ENCODE measurements around the gene FSTL4.

The FSTL4 gene

DNA sequence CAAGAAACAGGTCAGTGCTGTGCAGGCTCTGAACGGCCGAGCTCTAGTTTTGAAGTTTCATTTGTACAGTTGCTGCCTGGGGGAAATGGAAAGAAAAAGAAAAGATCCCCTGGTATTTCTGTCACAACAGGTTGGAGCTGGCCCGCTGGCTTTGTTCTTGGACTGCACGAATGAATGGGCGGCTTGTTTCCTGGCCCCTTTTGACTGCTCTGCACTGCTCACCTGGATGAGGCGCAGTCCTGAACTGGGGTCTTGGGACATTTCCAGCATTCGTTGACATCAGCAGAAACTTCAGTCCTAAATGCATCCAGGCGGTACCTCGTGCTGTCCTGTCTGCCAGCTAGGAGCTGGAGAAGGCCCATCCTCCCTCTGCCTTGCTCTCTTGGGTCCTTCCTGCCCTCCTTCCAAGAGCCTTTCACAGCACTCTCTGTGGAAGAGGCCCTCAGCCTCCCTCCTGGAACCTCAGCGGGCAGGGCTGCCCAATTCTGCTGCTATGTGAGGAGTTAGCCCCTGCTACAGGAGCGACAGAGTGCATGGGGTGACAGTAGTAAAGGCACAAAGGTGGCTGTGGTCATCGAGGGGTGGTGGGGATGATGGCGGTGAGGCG lies 189.2 kb downstream of the FSTL4 start:
- DNase-seq = no peak

DNA sequence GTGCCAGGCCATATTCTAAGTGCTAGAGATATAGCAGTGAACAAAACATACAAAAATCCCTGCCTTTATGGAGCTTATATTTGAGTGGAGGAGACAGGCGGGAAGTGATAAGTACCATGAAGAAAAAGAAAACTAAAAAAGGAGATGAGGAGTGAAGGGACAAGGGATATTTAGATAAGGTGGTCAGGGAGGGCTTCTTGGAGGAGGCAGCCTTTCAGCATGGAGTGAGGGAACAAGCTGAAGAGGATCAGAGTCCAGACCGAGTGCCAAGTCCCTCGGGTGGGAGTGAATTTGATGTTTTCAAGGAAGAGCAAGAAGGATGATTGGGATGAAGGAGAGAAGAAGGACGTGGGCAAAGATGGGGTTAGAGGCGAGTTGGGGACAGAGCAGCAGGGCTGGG lies 190.5 kb downstream of the FSTL4 start:
- no peak for DNase-seq

- no peak for DNase-seq
These were observed 190.9 kb downstream of the FSTL4 start for GRCh38 chr5:133421394-133421793.

DNA sequence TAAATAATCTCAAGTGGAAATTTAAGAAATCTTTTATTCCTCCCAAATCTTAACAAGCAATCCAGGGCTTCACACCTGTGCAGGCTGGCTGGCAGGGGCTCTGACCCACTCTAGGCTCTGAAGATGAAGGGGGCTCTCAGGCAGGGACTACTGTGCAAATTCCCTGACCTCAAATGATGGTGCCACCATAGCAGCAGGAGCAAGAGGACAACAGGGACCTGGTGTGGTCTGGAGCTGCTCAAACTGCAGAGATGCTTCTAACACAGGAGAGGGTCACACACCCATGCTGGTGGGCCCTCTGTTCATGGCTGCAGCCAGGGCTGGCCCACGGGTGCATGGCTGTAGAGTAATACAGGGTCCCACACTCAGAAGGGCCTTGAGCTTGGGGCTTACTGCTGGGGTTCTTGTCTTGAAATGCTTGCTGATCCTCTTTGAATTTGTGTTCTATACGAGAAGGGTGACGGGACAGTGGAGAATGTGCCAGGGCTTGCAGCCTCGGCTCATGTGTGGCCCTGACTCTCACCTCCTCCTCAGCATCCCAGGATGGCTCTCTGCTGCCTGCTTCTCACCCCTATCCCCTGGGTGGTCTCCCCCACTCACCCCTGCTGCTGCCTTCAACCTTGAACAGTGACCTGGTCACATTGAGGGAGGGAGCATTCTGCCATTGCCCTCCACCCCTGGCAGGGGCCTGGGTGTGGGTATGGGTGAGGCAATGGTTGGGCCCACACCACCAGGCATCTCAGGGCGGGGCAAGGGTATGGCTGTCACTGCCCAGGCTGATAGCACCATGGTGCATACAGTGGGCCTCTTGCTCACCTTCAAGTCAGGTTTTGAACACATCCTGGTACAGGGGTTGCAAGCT lies 191.7 kb downstream of the FSTL4 start:
- DNase-seq = no peak

DNA sequence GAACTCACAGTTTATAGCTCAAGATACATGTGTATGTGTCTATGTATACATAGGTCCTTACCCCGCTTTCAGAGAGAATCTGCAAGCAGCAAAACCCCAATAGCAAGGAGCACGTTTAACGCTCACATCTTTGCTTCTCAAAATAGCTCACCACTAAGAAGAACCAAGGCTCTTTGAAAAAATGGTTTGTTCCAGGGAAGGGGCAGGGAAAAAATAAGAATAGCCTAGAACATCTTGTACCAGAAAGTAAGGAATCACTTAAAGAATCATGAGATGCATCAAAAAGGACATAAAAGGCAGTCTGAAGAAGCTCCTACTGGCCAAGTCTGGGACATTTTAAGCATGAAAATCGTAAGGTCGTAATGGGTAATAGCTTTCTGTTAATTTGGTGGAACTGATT lies 196.4 kb downstream of the FSTL4 start:
- DNase-seq = no peak

DNA sequence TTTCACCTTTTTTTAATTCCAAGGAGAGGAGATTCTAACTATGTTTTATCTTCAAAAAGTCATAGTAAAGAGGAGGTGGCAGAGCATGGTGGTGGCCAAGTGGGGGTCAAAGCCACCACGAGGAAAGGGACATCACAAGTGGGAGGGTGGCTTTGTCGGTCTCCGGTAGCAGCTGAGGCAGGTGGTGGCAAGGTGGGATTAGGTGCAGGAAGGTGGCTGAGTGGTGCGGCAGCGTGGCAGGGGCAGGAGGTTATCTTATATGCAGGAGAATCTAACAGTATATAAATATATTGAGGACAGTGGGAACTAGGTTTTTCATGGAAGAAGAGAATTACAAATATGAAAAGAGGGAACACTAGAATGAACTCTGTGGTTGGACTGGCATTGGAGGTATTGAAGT lies 196.8 kb downstream of the FSTL4 start:
- no peak for DNase-seq

- DNase-seq = no peak
These were observed 199.7 kb downstream of the FSTL4 start for GRCh38 chr5:133412661-133413060.

DNA sequence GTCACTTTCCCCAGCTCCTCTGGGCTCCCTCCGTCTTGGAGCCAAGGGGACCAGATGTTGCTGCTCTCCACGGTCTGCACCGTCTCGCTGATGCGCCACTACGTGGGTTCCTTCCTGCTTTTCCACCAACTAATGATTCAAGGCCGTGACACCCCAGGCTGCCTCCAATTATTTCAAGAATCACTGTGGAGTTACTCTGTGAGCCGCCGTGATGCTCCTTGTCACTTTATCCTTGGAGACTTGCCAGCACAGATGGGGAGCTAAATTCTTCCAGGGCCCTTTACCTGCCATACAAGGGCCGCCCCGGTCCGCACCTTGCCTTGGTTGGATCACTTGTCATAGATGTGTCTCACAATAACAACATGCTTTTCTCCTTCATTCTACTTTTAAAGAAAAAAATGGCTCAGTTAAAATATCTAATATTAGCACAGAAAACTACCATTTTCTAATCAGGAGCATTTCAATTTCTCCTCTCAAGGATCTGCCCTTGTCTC lies 202.0 kb downstream of the FSTL4 start:
- DNase-seq = no peak

DNA sequence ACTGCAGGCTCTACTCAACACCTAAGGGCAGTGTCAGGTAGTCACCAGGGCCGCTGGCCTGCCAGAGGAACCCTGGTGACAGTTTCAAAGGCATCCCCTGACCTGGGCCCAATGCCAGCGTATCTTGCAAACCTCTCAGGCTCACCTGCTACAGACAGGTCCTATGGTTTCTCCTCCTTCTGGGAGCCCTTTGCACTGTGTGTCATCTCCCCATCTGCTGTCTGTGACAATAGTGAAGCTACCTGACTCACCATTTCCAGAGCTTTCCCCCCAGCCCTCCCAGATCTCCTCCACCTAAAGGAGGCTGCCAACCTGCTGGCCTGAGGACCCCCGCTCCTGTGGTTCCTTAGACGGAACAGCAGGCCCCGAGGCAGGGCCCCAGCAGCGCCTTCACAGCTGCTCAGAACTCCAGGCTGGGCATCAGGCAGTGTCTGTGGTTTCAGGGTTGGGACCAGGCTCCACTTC lies 203.1 kb downstream of the FSTL4 start:
- DNase-seq = no peak

- no peak for DNase-seq
These were observed 204.0 kb downstream of the FSTL4 start for GRCh38 chr5:133408322-133408721.

- no peak for DNase-seq
These were observed 205.2 kb downstream of the FSTL4 start for GRCh38 chr5:133406977-133407632.

DNA sequence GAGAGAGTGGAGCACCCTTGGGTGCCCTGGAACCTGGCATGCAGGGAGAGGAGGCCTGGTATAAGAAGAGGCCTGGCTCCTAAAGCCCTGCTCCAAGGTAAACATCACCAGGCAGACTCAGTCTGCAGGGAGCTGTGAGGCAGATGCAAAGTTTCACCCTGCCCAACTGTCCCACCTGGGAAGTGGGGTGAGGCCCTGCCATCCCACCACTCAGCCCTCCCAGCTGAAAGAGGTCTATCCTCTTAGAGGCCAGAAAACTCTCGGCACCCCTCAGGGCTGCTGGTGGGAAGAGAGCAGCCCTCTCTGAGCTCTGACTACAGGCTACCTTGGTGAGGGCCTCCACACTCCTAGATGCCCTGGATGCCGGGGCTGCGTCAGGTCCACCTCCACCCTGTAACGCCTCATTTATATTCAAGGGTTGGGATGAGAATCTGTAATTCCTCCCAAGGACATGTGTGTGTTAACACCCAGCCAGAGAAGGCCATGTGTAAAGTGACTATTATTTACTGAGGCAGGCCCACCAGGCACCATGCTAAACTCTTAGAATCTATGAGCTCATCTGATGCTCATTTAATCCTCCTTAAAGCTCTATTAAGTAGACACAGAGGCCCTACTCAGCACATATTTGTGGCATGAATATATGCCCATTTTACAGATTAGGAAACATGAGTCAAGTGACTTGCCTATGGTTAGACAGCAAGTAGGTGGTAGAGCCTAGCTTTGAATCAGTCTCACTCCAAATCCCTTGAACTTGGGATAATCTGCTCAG lies 205.9 kb downstream of the FSTL4 start:
- no peak for DNase-seq

DNA sequence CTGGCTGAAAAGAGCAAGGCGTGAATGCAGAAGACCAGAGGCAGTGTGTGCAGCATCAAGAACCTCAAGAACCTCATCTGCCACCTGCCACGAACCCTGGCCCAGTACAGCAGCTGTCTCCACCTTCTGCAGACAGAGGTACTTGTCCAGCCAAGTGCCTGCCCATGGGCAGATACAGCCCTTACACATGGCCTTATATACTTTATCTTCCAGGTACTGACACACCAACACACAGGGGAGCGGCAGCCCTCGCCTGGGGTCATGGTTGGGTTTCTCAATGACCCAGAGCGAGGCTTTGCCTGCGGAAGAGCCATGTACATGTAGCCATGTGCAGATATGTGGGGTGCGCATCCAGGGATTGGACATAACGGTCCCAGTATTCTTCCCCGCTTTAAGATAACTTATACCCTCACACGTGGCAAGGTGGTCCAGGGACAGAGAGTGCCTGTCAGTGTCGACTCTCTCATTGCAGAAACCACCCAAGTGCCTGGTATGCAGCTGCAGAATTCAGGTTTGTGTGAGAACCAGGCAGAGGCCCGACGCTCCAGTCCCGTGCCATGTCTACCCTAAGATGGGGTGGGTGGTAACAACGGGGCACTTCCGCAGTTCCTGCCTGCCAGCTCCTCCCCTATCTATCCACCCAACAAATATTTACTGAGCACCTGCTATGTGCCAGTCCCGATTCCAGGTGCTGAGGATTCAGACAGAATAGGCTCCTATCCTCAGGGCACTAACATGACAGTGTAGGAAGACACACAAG lies 206.9 kb downstream of the FSTL4 start:
- DNase-seq = no peak

DNA sequence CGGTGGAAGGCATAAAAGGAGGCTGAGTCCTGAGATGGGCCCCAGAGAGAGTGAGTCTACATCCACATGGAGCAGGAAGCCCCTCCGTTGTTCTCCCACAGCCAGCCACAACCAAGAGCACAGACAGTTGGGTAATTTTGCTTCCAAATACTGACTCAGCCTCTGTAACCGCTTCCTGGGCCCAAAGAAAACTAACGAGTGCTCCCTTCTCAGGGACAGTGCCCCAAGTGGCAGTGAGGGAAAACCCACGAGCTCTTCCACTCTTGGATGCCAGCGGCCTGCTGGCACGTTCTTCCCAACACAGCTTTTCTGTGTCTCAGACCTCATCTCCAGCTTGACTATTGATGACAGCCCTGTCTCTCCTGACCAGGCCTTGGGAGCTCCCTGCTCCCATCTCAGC lies 207.6 kb downstream of the FSTL4 start:
- no peak for DNase-seq

GRCh38 chr5:133403741-133404364 lies 208.5 kb downstream of the FSTL4 start:
- no peak for DNase-seq

GRCh38 chr5:133402775-133403174 lies 209.6 kb downstream of the FSTL4 start:
- no peak for DNase-seq

DNA sequence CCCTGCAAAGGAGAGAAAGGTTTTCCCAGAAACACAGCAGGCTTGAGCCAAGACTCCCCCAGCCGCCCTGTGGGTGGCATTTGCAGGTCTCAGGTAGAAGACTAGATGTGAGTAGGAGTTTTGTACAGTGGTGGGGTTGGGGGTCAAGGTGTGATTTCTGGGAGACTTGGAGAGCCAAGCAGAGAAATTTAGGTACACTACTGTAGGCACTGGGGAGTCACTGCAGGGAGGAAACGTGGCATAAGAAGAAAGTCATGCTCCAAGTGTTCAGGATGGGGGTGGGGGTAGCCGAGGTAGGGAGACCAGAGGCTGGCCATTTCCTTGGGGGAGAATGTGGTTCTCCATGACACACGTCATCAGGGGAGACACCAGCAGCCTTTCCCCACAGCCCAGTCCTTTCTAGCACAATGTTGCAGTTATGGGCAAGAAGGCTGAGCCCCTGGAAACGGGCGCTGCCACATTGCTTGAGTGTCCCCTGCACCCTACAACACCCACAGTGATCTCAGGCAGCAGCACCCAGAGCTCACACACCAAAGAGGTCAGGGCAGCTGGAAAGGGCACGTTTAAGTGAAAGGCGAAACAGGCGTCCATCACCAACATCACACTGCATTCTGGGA lies 210.5 kb downstream of the FSTL4 start:
- no peak for DNase-seq

DNA sequence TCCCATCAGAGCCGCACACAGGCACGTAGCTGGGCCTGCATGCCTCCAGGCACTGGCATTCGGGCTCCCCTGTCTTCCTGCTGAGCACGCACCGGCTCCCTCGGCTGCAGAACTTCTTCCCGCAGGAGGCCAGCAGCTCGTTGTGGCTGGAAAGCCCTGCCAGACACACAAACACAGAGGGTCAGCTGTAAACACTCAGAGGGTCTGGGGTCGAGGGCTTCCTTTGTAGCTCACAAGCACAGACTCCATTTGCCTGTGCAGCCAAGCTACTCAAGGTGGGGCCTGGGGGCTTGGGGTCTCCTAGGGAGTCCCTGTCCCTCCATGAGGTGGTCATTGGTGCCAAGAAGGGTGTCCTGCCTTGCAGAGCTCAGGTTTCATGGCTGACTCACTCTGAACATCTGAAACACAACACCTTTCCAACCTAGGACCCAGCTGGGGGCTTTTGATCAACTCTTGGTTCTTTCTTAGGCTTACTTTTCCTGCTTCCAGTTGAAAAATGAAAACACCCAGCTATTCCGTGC lies 211.4 kb downstream of the FSTL4 start:
- no peak for DNase-seq

- DNase-seq = no peak
These were observed 212.2 kb downstream of the FSTL4 start for GRCh38 chr5:133400120-133400519.

GRCh38 chr5:133399247-133399891 lies 213.0 kb downstream of the FSTL4 start:
- no peak for DNase-seq

Data from activated CD4-positive, CD25-positive, alpha-beta regulatory T cell (primary cell).